ENCODE measurements around the gene SYNJ2. TPM values are rescaled to one million over a fixed set of nuclear protein-coding genes. Genes with fewer than 3 reads are reported as not detected.

SYNJ2 gene
- total RNA-seq, 1 donor from 2014 or later: 4.5 TPM

DNA sequence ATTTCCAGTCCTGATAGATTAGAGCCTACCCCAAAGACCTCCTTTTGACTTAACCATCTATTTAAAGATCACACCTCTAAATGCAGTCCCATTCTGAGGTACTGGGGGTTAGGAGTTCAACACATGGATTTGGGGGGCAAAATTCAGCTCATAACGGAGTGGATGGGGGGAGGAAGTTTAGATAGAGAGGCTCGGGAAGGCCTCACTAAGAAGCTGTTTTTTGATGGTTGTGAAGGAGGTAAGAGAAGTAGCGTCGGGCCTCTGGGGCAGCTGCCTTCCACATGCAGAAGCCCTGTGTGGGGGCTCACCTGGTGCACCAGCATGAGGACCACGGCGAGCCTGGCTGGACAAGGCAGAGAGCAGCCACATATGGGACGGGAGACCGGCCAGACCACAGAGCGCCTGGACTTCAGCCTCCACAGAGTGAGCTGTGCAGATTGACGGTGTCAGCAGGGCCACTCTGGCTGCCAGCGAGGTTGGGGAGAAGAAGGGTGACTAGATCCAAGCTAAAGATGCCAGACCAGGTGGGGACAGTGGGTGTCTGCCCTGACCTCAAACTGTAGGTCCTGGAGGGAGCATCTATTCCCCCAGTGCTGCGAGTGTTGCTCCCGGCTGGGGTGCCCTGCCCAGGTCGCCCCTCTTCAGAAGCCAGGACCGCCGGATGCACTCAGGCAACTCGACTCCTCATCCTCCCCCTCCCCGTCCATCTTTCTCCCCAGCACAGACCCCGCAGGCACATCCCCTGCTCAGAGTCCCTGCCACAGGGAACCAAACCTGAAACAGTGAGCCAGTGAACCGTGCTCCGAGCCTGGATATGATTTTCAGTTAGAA lies 5.1 kb upstream of the SYNJ2 start:
- intact Hi-C loops (cut with DNase I): no loop called here
- no peak for DNase-seq
- TF ChIP-seq, protein P1, sequence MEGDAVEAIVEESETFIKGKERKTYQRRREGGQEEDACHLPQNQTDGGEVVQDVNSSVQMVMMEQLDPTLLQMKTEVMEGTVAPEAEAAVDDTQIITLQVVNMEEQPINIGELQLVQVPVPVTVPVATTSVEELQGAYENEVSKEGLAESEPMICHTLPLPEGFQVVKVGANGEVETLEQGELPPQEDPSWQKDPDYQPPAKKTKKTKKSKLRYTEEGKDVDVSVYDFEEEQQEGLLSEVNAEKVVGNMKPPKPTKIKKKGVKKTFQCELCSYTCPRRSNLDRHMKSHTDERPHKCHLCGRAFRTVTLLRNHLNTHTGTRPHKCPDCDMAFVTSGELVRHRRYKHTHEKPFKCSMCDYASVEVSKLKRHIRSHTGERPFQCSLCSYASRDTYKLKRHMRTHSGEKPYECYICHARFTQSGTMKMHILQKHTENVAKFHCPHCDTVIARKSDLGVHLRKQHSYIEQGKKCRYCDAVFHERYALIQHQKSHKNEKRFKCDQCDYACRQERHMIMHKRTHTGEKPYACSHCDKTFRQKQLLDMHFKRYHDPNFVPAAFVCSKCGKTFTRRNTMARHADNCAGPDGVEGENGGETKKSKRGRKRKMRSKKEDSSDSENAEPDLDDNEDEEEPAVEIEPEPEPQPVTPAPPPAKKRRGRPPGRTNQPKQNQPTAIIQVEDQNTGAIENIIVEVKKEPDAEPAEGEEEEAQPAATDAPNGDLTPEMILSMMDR (IDR thresholded peaks at IDR 0.05): no peak
- Histone ChIP-seq H3K9me3 (no peaks in the 10 kb centered on the region), H3K27me3 (ENCODE audit: low read depth) (no peaks in the 10 kb centered on the region), H3K27ac (no peak overlapping the region), H3K4me3 (no peak overlapping the region), H3K36me3 (no peaks in the 10 kb centered on the region), H3K4me1 (peaks cover 7% of the 10 kb centered on the region)
- ATAC-seq: no peak

GRCh38 chr6:157977176-157977804 lies 4.4 kb upstream of the SYNJ2 start:
- H3K27me3 ChIP-seq (ENCODE audit: low read depth): no peaks in the 10 kb centered on the region
- intact Hi-C loops (cut with DNase I): no loop called here
- no peak for DNase-seq
- ATAC-seq: no peak
- peaks cover 9% of the 10 kb centered on the region for H3K4me1 ChIP-seq
- H3K9me3 ChIP-seq: no peaks in the 10 kb centered on the region
- no peaks in the 10 kb centered on the region for H3K36me3 ChIP-seq
- H3K27ac ChIP-seq: no peak overlapping the region
- no peak overlapping the region for H3K4me3 ChIP-seq
- TF ChIP-seq, protein P1 (IDR thresholded peaks at IDR 0.05): no peak

DNA sequence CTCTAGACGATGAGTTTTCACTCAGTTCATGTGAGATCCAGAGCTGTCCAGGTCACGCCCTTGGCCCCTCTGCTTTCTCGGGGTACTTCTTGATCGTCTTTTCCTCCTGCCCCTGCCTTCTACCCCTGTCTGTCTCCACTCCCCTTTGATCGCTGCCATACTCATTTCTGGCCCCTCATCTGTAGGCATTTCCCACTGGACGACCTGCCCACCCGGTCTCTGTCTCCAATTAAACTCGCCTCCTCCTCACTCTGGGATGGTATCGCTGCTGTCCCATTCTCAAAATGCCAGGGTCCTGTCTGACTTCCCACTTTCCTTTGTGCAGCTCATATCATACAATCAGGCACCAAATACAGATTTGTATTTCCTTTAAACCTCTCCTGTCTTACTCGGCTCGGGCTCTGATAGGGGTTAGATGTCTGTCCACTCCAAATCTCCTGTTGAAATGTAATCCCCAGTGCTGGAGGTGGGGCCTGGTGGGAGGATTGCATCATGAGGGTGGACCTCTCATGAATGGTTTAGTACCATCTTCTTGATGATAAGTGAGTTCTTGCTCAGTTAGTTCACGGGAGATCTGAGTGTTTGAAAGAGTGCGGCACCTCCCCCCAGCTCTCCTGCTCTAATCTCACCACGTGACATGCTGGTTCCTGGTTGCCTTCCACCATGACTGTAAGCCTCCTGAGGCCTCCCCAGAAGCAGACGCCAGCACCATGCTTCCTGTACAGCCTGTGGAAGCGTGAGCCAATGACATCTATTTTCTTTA lies 3.5 kb upstream of the SYNJ2 start:
- H3K36me3 ChIP-seq: no peaks in the 10 kb centered on the region
- no peaks in the 10 kb centered on the region for H3K9me3 ChIP-seq
- H3K27me3 ChIP-seq (ENCODE audit: low read depth): no peaks in the 10 kb centered on the region
- DNase-seq (no peak), ATAC-seq (no peak)
- intact Hi-C loops (cut with DNase I): no loop called here
- TF ChIP-seq, protein P1 (IDR thresholded peaks at IDR 0.05): no peak
- no peak overlapping the region for H3K4me3 ChIP-seq
- H3K27ac ChIP-seq: no peak overlapping the region
- H3K4me1 ChIP-seq: peaks cover 18% of the 10 kb centered on the region

- Histone ChIP-seq H3K27me3 (ENCODE audit: low read depth) (no peaks in the 10 kb centered on the region), H3K36me3 (no peaks in the 10 kb centered on the region), H3K9me3 (no peaks in the 10 kb centered on the region), H3K27ac (peak overlapping the region; percentile 56), H3K4me3 (peak overlapping the region; percentile 83), H3K4me1 (peaks cover 34% of the 10 kb centered on the region)
- intact Hi-C loops (cut with DNase I): no loop called here
- TF ChIP-seq, protein P1 (IDR thresholded peaks at IDR 0.05): no peak
- DNase-seq: no peak
- peak; percentile 22 to 36 for ATAC-seq
Measured at GRCh38 chr6:157980288-157981131, 1.2 kb upstream of the SYNJ2 start.

- DNase-seq (no peak), ATAC-seq (no peak)
- Histone ChIP-seq H3K9me3 (no peaks in the 10 kb centered on the region), H3K27ac (peak overlapping the region; percentile 56), H3K4me1 (peaks cover 34% of the 10 kb centered on the region), H3K36me3 (no peaks in the 10 kb centered on the region), H3K4me3 (peak overlapping the region; percentile 83), H3K27me3 (ENCODE audit: low read depth) (no peaks in the 10 kb centered on the region)
- intact Hi-C loops (cut with DNase I): no loop called here
- TF ChIP-seq, protein P1 (IDR thresholded peaks at IDR 0.05): no peak
Measured at GRCh38 chr6:157981132-157981394, 600 bp upstream of the SYNJ2 start.
